Testis (tissue), 2 donors: Measurements from ENCODE around the gene FBP1.

ENCODE experiments used
- CTCF ChIP-seq, 3 experiments: fragments of 450-650 bp in 2 of 3; fragments of 200-600 bp in 1 of 3; sonication (generic) in 1 of 3; IDR thresholded peaks; one replicate each; pipeline ENCODE4 v1.5.1; 2016 to 2019; ENCODE audit warnings: antibody characterized with exemption in 3 of 3, mild to moderate bottlenecking in 2 of 3, moderate library complexity in 1 of 3
- POLR2A ChIP-seq: fragments of 450-650 bp; IDR thresholded peaks from one replicate; pipeline ENCODE4 v1.6.1; 2017; ENCODE audit warnings: antibody characterized with exemption, mild to moderate bottlenecking, moderate library complexity

GRCh38 chr9:94680621-94681020 is 41.3 kb upstream of the FBP1 start:
- no peak for TF ChIP-seq CTCF (IDR thresholded peaks at IDR 0.05)
- no peak for TF ChIP-seq POLR2A
